SKM-1 treated with dmso at 0.1 percent for 144 hours (cell line): ENCODE measurements around the gene PFN3.
A peak's percentile ranks its signal among the peaks of the same experiment; 100 is the strongest.

ENCODE experiments used
- DNase-seq: peaks from one replicate; lab custom pipeline; 2025; ENCODE audit not compliant: unreplicated experiment; lab: John Stamatoyannopoulos, UW

PFN3 gene

GRCh38 chr5:177438468-177438867, 38.0 kb upstream of the PFN3 start:
- DNase-seq, result no peak

GRCh38 chr5:177437623-177438022, 37.2 kb upstream of the PFN3 start:
- no peak for DNase-seq

DNA sequence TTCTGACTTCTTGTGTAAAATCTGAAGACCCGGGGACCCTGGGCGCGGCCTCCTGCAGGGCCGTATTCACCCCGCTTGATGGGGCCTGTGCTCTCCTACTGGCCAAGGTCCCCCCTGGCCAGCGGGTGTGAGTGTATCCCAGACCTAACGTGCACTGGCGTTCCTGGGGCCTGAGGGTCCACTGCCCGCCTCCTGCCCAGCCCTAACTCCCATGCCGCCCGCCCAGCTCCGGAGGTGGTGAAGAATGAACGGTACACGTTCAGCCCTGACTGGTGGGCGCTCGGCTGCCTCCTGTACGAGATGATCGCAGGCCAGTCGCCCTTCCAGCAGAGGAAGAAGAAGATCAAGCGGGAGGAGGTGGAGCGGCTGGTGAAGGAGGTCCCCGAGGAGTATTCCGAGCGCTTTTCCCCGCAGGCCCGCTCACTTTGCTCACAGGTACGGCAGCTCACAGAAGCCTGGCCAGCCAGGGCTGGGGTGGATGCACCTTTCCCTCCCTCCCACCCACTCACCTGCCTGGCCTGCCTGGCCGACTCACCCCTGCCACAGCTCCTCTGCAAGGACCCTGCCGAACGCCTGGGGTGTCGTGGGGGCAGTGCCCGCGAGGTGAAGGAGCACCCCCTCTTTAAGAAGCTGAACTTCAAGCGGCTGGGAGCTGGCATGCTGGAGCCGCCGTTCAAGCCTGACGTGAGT, 35.5 kb upstream of the PFN3 start:
- DNase-seq, result no peak

GRCh38 chr5:177434942-177435738, 34.7 kb upstream of the PFN3 start:
- no peak for DNase-seq

DNA sequence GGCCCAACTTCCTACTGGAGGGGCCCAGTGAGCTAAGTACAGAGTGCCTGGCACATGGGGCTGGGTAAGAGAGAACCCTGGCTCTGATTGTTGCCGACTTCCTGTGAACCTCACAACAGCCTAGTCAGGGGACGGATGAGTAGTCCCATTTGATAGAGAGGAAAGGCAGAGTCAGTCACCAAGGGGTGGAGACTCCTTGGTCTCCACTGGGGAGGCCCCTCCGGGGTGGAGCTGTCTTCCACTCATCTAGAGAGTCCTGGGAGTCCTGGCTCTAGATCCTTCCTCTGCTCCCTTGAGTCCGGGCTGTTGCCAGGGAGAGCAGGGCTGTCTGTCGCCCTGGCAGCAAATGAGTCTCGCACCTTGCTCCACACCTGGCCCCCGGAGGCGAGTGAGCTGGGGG, 34.0 kb upstream of the PFN3 start:
- DNase-seq, result no peak

GRCh38 chr5:177433658-177434217, 33.3 kb upstream of the PFN3 start:
- no peak for DNase-seq

GRCh38 chr5:177432839-177433657, 32.6 kb upstream of the PFN3 start:
- DNase-seq, result no peak

DNA sequence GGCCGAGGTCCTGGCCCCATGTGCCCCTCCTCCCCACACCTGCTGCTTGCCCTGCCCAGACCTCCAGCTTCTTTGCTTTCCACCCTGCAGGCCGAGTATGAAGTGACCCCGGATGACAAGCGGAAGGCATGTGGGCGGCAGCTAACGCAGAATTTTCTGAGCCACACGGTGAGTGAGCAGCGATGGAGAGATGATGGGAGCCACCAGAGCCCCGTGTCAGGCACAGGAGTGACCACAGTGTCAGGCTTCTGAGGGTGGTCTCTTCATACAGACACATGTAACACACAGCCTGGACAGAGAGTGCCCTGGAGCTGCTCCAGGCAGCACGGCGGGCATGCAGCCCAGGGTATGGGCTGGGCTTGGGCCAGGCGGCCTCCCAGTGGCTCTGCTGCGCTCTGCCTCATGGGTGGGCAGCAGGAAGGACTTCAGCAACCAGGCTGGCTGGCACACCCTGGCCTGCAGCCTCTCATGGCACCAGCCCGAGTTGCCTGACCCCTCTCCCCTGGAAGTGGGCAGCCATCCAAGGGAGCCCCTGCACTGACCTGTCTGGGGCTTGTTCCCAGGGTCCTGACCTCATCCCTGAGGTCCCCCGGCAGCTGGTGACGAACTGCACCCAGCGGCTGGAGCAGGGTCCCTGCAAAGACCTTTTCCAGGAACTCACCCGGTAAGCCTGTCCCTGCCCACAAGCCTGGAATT, 31.8 kb upstream of the PFN3 start:
- DNase-seq, result no peak

DNA sequence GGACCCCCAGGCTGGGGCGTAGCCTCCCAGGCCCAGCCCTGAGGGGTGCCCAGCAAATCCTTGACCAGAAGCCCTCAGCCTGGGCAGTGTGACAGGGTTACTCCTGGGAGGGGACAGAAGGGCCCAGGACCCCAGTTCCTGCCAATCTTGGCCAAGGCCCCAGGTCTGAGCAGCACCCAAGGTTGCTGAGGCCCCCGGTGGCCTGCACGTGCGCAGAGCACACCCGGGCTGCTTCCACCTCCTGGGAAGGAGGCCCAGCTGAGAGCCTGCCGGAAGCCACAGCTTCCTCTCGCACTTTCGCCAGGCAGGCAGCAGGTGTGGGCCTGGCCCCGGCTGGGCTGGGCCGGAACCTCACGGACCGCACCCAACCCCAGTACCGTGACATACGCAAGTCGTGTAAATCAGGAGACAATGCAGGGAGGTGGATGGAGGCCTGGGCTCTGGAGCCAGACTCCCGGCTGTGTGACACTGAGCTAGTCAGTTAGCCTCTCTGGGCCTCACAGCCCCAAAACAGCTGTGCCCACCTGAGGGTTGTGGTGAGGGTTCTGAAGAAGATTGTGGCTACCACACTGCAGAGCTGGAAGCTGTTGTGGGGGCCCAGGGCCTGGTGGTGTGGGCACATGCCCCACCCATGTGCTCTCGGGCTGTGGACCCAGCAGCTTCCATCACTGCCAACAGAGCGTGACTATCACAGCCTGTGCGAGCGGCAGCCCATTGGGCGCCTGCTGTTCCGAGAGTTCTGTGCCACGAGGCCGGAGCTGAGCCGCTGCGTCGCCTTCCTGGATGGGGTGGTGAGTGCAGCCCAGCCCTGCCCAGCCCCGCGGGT, 31.1 kb upstream of the PFN3 start:
- DNase-seq, result no peak

DNA sequence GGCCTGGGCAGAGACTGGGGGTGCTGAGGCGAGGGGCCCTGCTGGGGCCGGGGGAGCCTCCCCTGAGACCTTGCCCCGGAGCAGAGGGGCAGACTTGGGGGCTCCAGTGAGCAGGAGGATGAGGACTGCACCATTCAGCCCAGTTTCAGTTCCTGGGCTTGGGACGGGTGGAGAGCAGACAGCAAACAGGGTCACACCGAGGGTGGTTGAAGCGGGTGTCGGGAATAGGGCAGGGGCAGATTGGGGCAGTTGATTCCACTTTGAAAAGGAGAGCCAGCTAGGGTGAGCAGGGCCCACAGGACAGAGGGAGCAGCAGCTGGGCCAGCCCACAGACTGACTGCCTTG, 30.5 kb upstream of the PFN3 start:
- no peak for DNase-seq

GRCh38 chr5:177430140-177430951, 29.9 kb upstream of the PFN3 start:
- no peak for DNase-seq

DNA sequence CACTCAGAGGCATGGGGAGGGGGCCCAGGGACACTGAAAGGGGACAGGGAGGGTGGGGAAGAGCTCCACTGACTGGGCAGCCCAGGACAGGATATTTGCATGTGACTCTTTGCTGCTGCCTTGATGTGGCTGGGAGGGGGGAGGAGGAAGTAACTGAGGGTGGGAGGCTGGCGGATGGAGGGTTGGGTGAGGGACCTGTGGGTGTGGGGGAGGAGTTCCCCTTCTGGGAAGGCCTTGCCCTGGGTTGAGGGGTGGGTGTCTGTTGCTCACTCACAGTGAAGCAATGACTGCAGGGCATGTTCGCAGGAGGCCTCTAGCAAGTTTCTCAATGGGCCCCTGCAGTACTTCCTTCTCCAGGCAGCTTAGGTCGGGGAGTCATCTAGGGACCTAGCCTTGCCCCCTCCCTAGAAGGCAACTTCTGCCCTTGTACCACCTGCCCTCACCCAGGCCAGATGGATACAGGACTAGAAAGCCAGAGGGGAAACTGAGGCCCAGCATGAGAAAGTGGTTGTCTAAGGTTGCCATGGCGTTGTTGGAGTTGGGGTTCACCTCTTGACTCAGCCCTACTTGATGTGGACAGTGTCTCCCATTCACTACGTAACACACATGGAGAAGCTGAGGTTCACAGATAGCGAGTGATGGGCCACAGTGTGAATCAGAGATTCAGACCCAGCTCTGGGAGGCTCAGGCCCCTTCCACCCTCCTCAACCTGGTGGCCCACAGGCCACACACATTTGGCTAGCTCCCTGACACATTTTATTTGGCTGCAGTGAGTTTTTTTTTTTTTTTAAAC, 29.0 kb upstream of the PFN3 start:
- peak; percentile 99 for DNase-seq

DNA sequence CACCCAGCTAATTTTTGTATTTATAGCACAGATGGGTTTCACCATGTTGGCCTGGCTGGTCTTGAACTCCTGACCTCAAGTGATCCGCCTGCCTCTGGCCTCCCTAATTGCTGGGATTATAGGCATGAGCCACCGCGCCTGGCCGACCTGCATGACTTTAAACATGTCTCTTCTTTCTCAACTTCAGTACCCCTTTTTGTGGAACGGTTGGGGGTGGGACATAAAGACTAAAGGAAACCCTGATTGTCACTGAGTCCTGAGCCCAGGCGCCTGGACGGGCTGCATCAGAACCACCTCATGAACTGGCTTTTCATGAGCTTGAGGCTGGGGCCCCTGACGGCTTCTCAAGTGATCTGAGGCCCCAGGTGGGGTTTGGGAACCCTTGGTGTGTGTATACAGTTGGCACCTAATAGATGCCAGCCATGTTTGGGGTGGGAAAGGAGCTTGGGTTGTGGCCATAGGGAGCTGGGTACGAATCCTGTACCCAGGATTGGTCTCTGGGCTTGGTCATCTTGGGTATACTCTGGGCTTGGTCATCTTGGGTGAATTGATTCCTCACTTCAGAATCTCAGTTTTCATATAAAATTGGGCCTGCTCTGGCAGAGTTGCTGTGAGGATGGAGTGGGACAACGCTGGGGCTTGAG, 28.2 kb upstream of the PFN3 start:
- DNase-seq, result no peak

DNA sequence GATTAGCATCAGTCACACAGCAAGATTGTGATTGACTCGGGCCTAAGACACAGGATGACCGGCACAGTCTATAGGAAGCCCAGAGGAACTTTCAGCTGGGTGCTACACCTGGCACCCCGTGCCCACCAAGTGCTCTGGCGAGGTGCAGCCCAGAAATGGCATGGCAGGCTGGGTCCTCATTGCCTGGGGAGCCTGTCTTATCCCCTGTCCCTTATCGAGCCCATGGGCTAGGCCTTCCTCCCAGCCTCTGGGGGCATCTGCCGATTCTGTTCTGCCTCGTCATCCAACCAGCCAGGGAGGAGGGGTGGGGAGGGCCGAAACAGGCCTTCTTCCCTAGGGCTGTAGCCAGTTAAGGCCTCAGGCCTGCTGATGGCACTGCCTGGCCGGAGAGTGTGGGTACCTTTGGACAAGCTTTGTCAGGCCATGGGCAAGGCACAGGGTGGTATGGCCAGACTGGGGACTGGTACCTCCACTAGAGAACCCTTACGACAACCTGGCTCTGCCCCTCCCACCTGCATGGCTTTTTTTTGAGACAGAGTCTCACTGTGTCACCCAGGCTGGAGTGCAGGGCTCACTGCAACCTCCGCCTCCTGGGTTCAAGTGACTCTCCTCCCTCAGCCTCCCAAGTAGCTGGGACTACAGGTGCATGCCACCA, 27.6 kb upstream of the PFN3 start:
- DNase-seq, result no peak

- no peak for DNase-seq
These were observed 26.9 kb upstream of the PFN3 start for GRCh38 chr5:177427211-177427822.

DNA sequence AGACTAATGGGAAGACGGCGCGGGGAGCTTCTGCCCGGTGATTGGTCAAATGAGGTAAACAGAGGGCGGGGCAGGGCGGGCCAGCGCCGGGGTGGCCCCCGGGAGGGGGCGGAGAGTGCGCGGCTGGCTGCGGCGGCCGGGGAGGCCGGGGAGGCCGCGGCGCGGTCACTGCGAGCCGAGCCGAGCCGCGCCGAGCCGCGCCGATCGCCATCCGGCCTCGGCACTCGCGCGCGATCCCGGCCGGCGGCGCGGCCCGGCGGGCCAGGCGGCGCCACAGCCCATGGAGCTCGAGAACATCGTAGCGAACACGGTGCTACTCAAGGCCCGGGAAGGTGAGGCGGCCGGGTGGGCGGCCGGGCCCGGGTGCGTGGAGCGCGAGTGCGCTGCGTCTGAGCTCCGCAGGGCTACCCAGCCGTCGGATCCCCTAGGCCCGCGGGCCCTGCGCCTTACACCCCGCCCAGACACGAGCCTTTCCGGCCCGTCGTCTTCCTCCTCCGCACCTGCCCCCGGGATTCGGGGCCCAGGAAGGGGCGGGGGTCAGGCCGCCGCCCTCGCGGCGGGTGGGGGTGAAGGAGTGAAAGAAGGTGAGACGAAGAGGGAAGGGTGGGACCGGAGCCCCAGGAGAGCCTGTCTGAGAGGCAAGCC, 26.2 kb upstream of the PFN3 start, which contains the start of gene GRK6:
GRK6 (plus strand) TSS at position 111 of the 645 bp plus-strand sequence; CDS start at position 281, 170 bp downstream.
- DNase-seq, result no peak
